SK-N-MC (cell line): ENCODE measurements around the gene NBEAL1.
"Not testable (repeated sequence)": the region's sequence is repeated elsewhere in the genome, so short reads cannot be mapped to it uniquely, and the experiment has no call there.

Source experiments
- DNase-seq: peaks from one replicate; pipeline ENCODE4 v3.0.0-alpha.2; 2011; ENCODE audit warnings: low read depth, low spot score
- H3K27ac ChIP-seq: fragments of 200-600 bp; sonication (generic); 2 replicates; pipeline ENCODE4 v1.5.1; 2016; ENCODE audit warnings: mixed run types
- H3K36me3 ChIP-seq: fragments of 200-600 bp; sonication (generic); 2 replicates; pipeline ENCODE4 v1.6.1; 2017; ENCODE audit warnings: antibody characterized with exemption, low read length, mixed read lengths; ENCODE audit not compliant: insufficient read depth
- H3K4me3 ChIP-seq: fragments of 200-600 bp; sonication (generic); 2 replicates; pipeline ENCODE4 v1.5.1; 2016
- H3K9ac ChIP-seq: fragments of 200-600 bp; sonication (generic); 2 replicates; pipeline ENCODE4 v1.8.0; 2017; ENCODE audit warnings: mixed run types, mixed read lengths; ENCODE audit not compliant: insufficient read length
- H3K9me3 ChIP-seq: fragments of 200-600 bp; sonication (generic); 2 replicates; pipeline ENCODE4 v1.6.1; 2017; ENCODE audit warnings: low read depth, mild to moderate bottlenecking, antibody characterized with exemption, low read length, moderate library complexity, mixed read lengths
- EZH2 ChIP-seq: fragments of 200-600 bp; sonication (generic); IDR thresholded peaks from one replicate; pipeline ENCODE4 v1.6.1; 2017; ENCODE audit warnings: antibody characterized with exemption
- FOXP2 ChIP-seq: optimal IDR thresholded peaks from 2 replicates; pipeline ENCODE3; 2011; ENCODE audit warnings: mild to moderate bottlenecking, moderate library complexity; ENCODE audit not compliant: insufficient read depth; ENCODE audit errors: extremely low read length, control extremely low read depth
- POLR2AphosphoS5 ChIP-seq: IDR thresholded peaks from 2 replicates; pipeline ENCODE4 v1.6.1; 2012; ENCODE audit warnings: mild to moderate bottlenecking, low read depth, low read length, borderline replicate concordance

The NBEAL1 gene

GRCh38 chr2:203014456-203015199 is at the start of gene NBEAL1:
Gene NBEAL1, plus strand, starts transcription at chr2:203014875. Its CDS starts 1,510 bp downstream, at chr2:203016385.
- Histone ChIP-seq H3K27ac (peak within 1 kb of the TSS; percentile 97), H3K36me3 (no peaks in the 10 kb centered on the region), H3K9me3 (no peaks in the 10 kb centered on the region), H3K9ac (peak within 1 kb of the TSS; percentile 97), H3K4me3 (peak within 1 kb of the TSS; percentile 92)
- peak; percentile 81 for TF ChIP-seq POLR2AphosphoS5
- no peak for TF ChIP-seq EZH2
- no peak for TF ChIP-seq FOXP2
- DNase-seq, result peak; percentile 78

- H3K9me3 ChIP-seq, result no peaks in the 10 kb centered on the region
- DNase-seq, result no peak
- H3K4me3 ChIP-seq, result no peak overlapping the region
- TF ChIP-seq EZH2 (no peak), FOXP2 (no peak), POLR2AphosphoS5 (no peak)
- no peak overlapping the region for H3K27ac ChIP-seq
- H3K36me3 ChIP-seq, result no peaks in the 10 kb centered on the region
- no peak overlapping the region for H3K9ac ChIP-seq
Observed at GRCh38 chr2:202965810-202966460, 48.7 kb upstream of the NBEAL1 start.

GRCh38 chr2:202969404-202969803 is 45.3 kb upstream of the NBEAL1 start:
- H3K9me3 ChIP-seq, result not testable (repeated sequence)

GRCh38 chr2:202976809-202977208 is 37.9 kb upstream of the NBEAL1 start:
- no peak for DNase-seq
- no peak overlapping the region for H3K9ac ChIP-seq
- H3K27ac ChIP-seq, result no peak overlapping the region
- H3K9me3 ChIP-seq, result no peaks in the 10 kb centered on the region
- H3K36me3 ChIP-seq, result no peaks in the 10 kb centered on the region
- no peak overlapping the region for H3K4me3 ChIP-seq
- no peak for TF ChIP-seq EZH2
- no peak for TF ChIP-seq FOXP2
- no peak for TF ChIP-seq POLR2AphosphoS5

More at GRCh38 chr2:202969404-202969803, 45.3 kb upstream of the NBEAL1 start:
- not testable (repeated sequence) for H3K27ac ChIP-seq, H3K36me3 ChIP-seq, H3K4me3 ChIP-seq, DNase-seq, H3K9ac ChIP-seq

GRCh38 chr2:202982779-202983491 is 31.7 kb upstream of the NBEAL1 start:
- TF ChIP-seq EZH2, result no peak
- TF ChIP-seq FOXP2, result no peak
- TF ChIP-seq POLR2AphosphoS5, result no peak
- Histone ChIP-seq H3K36me3 (no peaks in the 10 kb centered on the region), H3K27ac (no peak overlapping the region), H3K9me3 (no peaks in the 10 kb centered on the region), H3K9ac (no peak overlapping the region), H3K4me3 (no peak overlapping the region)
- no peak for DNase-seq

- DNase-seq, result no peak
- no peaks in the 10 kb centered on the region for H3K9me3 ChIP-seq
- H3K9ac ChIP-seq, result no peak overlapping the region
- no peaks in the 10 kb centered on the region for H3K36me3 ChIP-seq
- TF ChIP-seq FOXP2 (no peak), POLR2AphosphoS5 (no peak), EZH2 (no peak)
- H3K27ac ChIP-seq, result no peak overlapping the region
- H3K4me3 ChIP-seq, result no peak overlapping the region
Observed at GRCh38 chr2:202989749-202990148, 24.9 kb upstream of the NBEAL1 start.

- no peak overlapping the region for H3K9ac ChIP-seq
- no peak overlapping the region for H3K4me3 ChIP-seq
- H3K36me3 ChIP-seq, result no peaks in the 10 kb centered on the region
- no peaks in the 10 kb centered on the region for H3K9me3 ChIP-seq
- no peak overlapping the region for H3K27ac ChIP-seq
- no peak for TF ChIP-seq POLR2AphosphoS5
- no peak for TF ChIP-seq FOXP2
- no peak for TF ChIP-seq EZH2
- no peak for DNase-seq
Observed at GRCh38 chr2:202990501-202990900, 24.2 kb upstream of the NBEAL1 start.

GRCh38 chr2:202997113-202997512 is 17.6 kb upstream of the NBEAL1 start:
- not testable (repeated sequence) for H3K9me3 ChIP-seq, H3K9ac ChIP-seq, H3K36me3 ChIP-seq
- peak; percentile 79 for DNase-seq
- Histone ChIP-seq H3K27ac (peak overlapping the region; percentile 90), H3K4me3 (peak overlapping the region; percentile 44; the same call in 1 of the 2 replicates)
